K562 (cell line): ENCODE measurements around the gene CLDN20. TPM values are rescaled to one million over a fixed set of nuclear protein-coding genes. Genes with fewer than 3 reads are reported as not detected.

Experiments used
- ATAC-seq: fragments of 200-7000 bp; cut with Tn5 transposase; 3 replicates; pipeline ENCODE4 v1.9.1; 2020; ENCODE audit warnings: moderate library complexity
- BruUV-seq: library from RNA; stranded (reverse); fragments of 400-500 nt; replicated peaks from 2 replicates; lab custom pipeline; 2021; lab: Mats Ljungman, UMichigan
- CTCF ChIA-PET: fragments of 300-600 bp; formaldehyde crosslinking; extraction: SDS; loops from one replicate; lab custom pipeline; 2021; ENCODE audit warnings: low intra/inter-chr PET ratio; lab: Yijun Ruan, JAX
- POLR2A ChIA-PET: fragments of 300-600, 350-650 bp; sonication (Branson Sonifier 250); formaldehyde crosslinking; extraction: SDS; loops from one replicate; lab custom pipeline; 2021; ENCODE audit warnings: antibody characterized with exemption, inconsistent platforms; lab: Yijun Ruan, JAX
- DNase-seq, 4 experiments: peaks; one replicate each; pipeline versions ENCODE4 v3.0.0 to v3.0.0-alpha.2; 2011 to 2018; ENCODE audit warnings: low spot score in 3 of 4, mixed read lengths in 3 of 4; ENCODE audit errors: extremely low read depth in 1 of 4
- FAIRE-seq: peaks from 2 replicates; lab custom pipeline; 2011; peaks lifted over from hg19 to GRCh38; lab: Jason Lieb, UNC
- H2AFZ ChIP-seq: 2 replicates; pipeline ENCODE4 v1.6.0; 2011; ENCODE audit warnings: low read depth, low read length, control low read depth, inconsistent platforms
- H3K27ac ChIP-seq: fragments of 200-600 bp; 3 replicates; pipeline ENCODE4 v1.8.0; 2011; ENCODE audit warnings: low read depth, mild to moderate bottlenecking, control low read depth, inconsistent platforms, low read length, moderate library complexity, mixed read lengths; ENCODE audit errors: extremely low read depth
- H3K27me3 ChIP-seq, 2 experiments: fragments of 300-600 bp in 1 of 2; 2 replicates in 1 of 2; 3 replicates in 1 of 2; pipeline versions ENCODE4 v1.6.0 to v1.8.0; 2011; ENCODE audit warnings: inconsistent platforms in 2 of 2, low read length in 2 of 2, mild to moderate bottlenecking in 1 of 2, mixed read lengths in 1 of 2, moderate library complexity in 1 of 2; ENCODE audit not compliant: control insufficient read depth in 2 of 2, insufficient read depth in 2 of 2
- H3K36me3 ChIP-seq: fragments of 300-600 bp; 3 replicates; pipeline ENCODE4 v1.8.0; 2011; ENCODE audit warnings: mild to moderate bottlenecking, low read length, inconsistent platforms; ENCODE audit not compliant: control insufficient read depth, insufficient read depth
- H3K4me1 ChIP-seq, 2 experiments: fragments of 200-600 bp in 1 of 2; replicated peaks in 1 of 2; 2 replicates in 1 of 2; 3 replicates in 1 of 2; pipeline versions ENCODE4 v1.5.1 to v1.8.0; 2011; ENCODE audit warnings: inconsistent platforms in 2 of 2, low read length in 2 of 2, mild to moderate bottlenecking in 1 of 2, mixed read lengths in 1 of 2, moderate library complexity in 1 of 2; ENCODE audit not compliant: control insufficient read depth in 2 of 2, insufficient read depth in 2 of 2
- H3K4me2 ChIP-seq: 2 replicates; pipeline ENCODE4 v1.6.1; 2011; ENCODE audit warnings: low read length, control low read depth, inconsistent platforms, mixed read lengths; ENCODE audit not compliant: insufficient read depth
- H3K4me3 ChIP-seq: fragments of 200-600 bp; sonication (generic), shearing (Covaris generic); 2 replicates; pipeline ENCODE4 v1.5.1; 2016; ENCODE audit warnings: control low read depth, inconsistent platforms
- H3K79me2 ChIP-seq: fragments of 200-600 bp; 3 replicates; pipeline ENCODE4 v1.8.0; 2011; ENCODE audit warnings: low read length, inconsistent platforms; ENCODE audit not compliant: control insufficient read depth, insufficient read depth
- H3K9ac ChIP-seq, 2 experiments: 2 replicates each; pipeline versions ENCODE4 v1.6.0 to v1.6.1; 2011; ENCODE audit warnings: low read depth in 2 of 2, low read length in 2 of 2, control low read depth in 1 of 2, inconsistent platforms in 1 of 2, mild to moderate bottlenecking in 1 of 2, mixed read lengths in 1 of 2; ENCODE audit not compliant: insufficient read depth in 1 of 2
- H3K9me1 ChIP-seq: one replicate; pipeline ENCODE4 v1.6.0; 2011; ENCODE audit warnings: inconsistent platforms, mild to moderate bottlenecking, low read length, moderate library complexity; ENCODE audit not compliant: control insufficient read depth, insufficient read depth
- H3K9me3 ChIP-seq: replicated peaks from 2 replicates; pipeline ENCODE4 v1.5.1; 2011; ENCODE audit warnings: low read depth, low read length, inconsistent platforms; ENCODE audit not compliant: control insufficient read depth, insufficient read depth
- H4K20me1 ChIP-seq: replicated peaks from 2 replicates; pipeline ENCODE4 v1.6.1; 2011; ENCODE audit warnings: low read length, inconsistent platforms, mixed read lengths; ENCODE audit not compliant: control insufficient read depth, insufficient read depth
- AFF1 ChIP-seq, 2 experiments: fragments of 450-650 bp; IDR thresholded peaks; 2 replicates each; pipeline ENCODE4 v1.6.1; 2018; ENCODE audit warnings: mild to moderate bottlenecking in 2 of 2, low read depth in 1 of 2; ENCODE audit not compliant: partially characterized antibody in 2 of 2
- BCLAF1 ChIP-seq, 2 experiments: fragments of 450-650 bp in 1 of 2; IDR thresholded peaks; 2 replicates each; pipeline ENCODE4 v1.6.1; 2011 to 2017; ENCODE audit warnings: low read depth in 2 of 2, antibody characterized with exemption in 1 of 2, borderline replicate concordance in 1 of 2, low read length in 1 of 2, mild to moderate bottlenecking in 1 of 2, mixed read lengths in 1 of 2; ENCODE audit not compliant: control insufficient read depth in 1 of 2
- CHCHD3 ChIP-seq: fragments of 250-450 bp; sonication (Bioruptor Pico); IDR thresholded peaks from 2 replicates; pipeline ENCODE4 v2.1.2; 2022; ENCODE audit warnings: mild to moderate bottlenecking
- ETS1 ChIP-seq: conservative IDR thresholded peaks from 2 replicates; pipeline ENCODE4 v1.6.1; 2011; ENCODE audit warnings: low read depth, mild to moderate bottlenecking, low read length; ENCODE audit not compliant: control insufficient read depth
- FOXA3 ChIP-seq, 2 experiments: fragments of 450-650 bp in 1 of 2; sonication (generic) in 1 of 2; formaldehyde crosslinking; IDR thresholded peaks in 1 of 2; conservative IDR thresholded peaks in 1 of 2; 2 replicates each; pipeline versions ENCODE4 v1.4.0 to v1.8.0; 2020 to 2022; ENCODE audit warnings: mild to moderate bottlenecking in 2 of 2, missing genetic modification reagents in 1 of 2
- GTF3C2 ChIP-seq: IDR thresholded peaks from 3 replicates; pipeline ENCODE4 v1.6.1; 2011; ENCODE audit warnings: borderline replicate concordance, mild to moderate bottlenecking, moderate library complexity; ENCODE audit not compliant: insufficient read length; ENCODE audit errors: extremely low read depth
- IFI16 ChIP-seq: fragments of 250-450 bp; sonication (Bioruptor Pico); IDR thresholded peaks from 2 replicates; pipeline ENCODE4 v2.1.2; 2022; ENCODE audit warnings: mild to moderate bottlenecking, inconsistent platforms
- NCOA4 ChIP-seq: fragments of 450-650 bp; IDR thresholded peaks from 2 replicates; pipeline ENCODE4 v1.6.1; 2018; ENCODE audit warnings: mild to moderate bottlenecking; ENCODE audit not compliant: partially characterized antibody
- ZC3H4 ChIP-seq: sonication (generic); formaldehyde crosslinking; IDR thresholded peaks from 2 replicates; pipeline ENCODE4 v1.9.0; 2021; ENCODE audit warnings: missing genetic modification reagents, borderline replicate concordance
- WGBS: fragments of 100-300 bp; shearing (Covaris generic); methylation state at CpG from one replicate; pipeline ENCODE4 v1.1.6; 2016; ENCODE audit warnings: low coverage, mixed read lengths; ENCODE audit not compliant: insufficient coverage; ENCODE audit errors: missing lambda C conversion rate; 5-methylcytosine and 5-hydroxymethylcytosine counted together
- in situ Hi-C: fragments of 300-500 bp; cut with MboI; formaldehyde crosslinking; loops from 4 replicates; pipeline ENCODE4 v1.15.0; 2018; ENCODE audit warnings: inconsistent platforms, mixed read lengths
- intact Hi-C: fragments of 100-400 bp; cut with micrococcal nuclease; formaldehyde crosslinking; loops from 2 replicates; pipeline ENCODE4 v1.14.2; 2022
- polyA plus RNA-seq, 8 experiments: library from polyadenylated mRNA; depleted of rRNA in 4 of 8; stranded (reverse) in 5 of 8; unstranded in 3 of 8; fragments of >200 nt; fragmentation: Nextera tagmentation in 2 of 8; fragmentation: Illumina TruSeq in 1 of 8; extraction: Ambion mirVana in 2 of 8; extraction: Trizol in 1 of 8; gene quantifications; 2 replicates each; pipeline versions ENCODE4 v1.2.1 to v1.2.3, GENCODE V29; 2011 to 2014; ENCODE audit warnings: inconsistent platforms in 1 of 8, missing spikeins in 1 of 8
- total RNA-seq, 7 experiments: library from RNA; depleted of rRNA in 6 of 7; stranded (reverse); fragments of >200 nt in 6 of 7; fragmentation: Illumina TruSeq in 2 of 7; extraction: Trizol in 2 of 7; gene quantifications; 2 replicates each; pipeline versions ENCODE4 v1.2.1 to v1.2.3, GENCODE V29; 2011 to 2021; ENCODE audit warnings: low replicate concordance in 1 of 7

CLDN20 gene
- total and polyA plus RNA-seq, 9 of the 15 experiments (the other 6 are each of a cell fraction or from before 2014, with no cell fraction given) = not detected

- intact Hi-C loops = no loop called here
- H3K36me3 ChIP-seq = peaks cover 82% of the 10 kb centered on the region
- H3K4me1 ChIP-seq = no peaks in the 10 kb centered on the region
- no peaks in the 10 kb centered on the region for H4K20me1 ChIP-seq
- no TSS peak for BruUV-seq
- no peaks in the 10 kb centered on the region for H3K9me1 ChIP-seq
- no peaks in the 10 kb centered on the region for H3K79me2 ChIP-seq
- H3K9me3 ChIP-seq = no peaks in the 10 kb centered on the region
- FAIRE-seq (no peak), DNase-seq (no peak), ATAC-seq (no peak)
- H2AFZ ChIP-seq = no peak overlapping the region
- 95% methylated on average over 2 of the region's 2 CpGs for WGBS
- H3K4me2 ChIP-seq = no peak overlapping the region
- no peak overlapping the region for H3K27ac ChIP-seq
- H3K9ac ChIP-seq = no peak overlapping the region
- H3K27me3 ChIP-seq = no peaks in the 10 kb centered on the region
- ChIA-PET POLR2A (interaction anchor here (0.6 to 1.6 kb wide), 4 partner anchors 11 to 135 kb away, joined by 3 to 5 read pairs (median 3); no protein-coding TSS in a partner anchor), CTCF (no interaction called here)
- H3K4me3 ChIP-seq = no peak overlapping the region
- in situ Hi-C loops = no loop called here
- TF ChIP-seq NCOA4 (no peak), CHCHD3 (CRISPR knock-in tag) (no peak), BCLAF1 (IDR thresholded peaks at IDR 0.05; ENCODE audit: borderline replicate concordance in 1 of 2, control insufficient read depth in 1 of 2, low read depth in 2 of 2, low read length in 1 of 2) (no peak), GTF3C2 (no peak), ZC3H4 (CRISPR knock-in tag) (no peak), IFI16 (CRISPR knock-in tag) (no peak), ETS1 (no peak), AFF1 (IDR thresholded peaks at IDR 0.05; ENCODE audit: low read depth in 1 of 2, partially characterized antibody in 2 of 2) (no peak), FOXA3 (CRISPR knock-in tag; conservative IDR thresholded peaks at IDR 0.05 in 1 of 2, IDR thresholded peaks at IDR 0.05 in 1 of 2) (no peak)
These were observed 23.9 kb downstream of the CLDN20 start for GRCh38 chr6:155287762-155288161.
